CD1c-positive myeloid dendritic cell (primary cell): Measurements from ENCODE around the gene CD7.

Experiments used
- DNase-seq: peaks from one replicate; pipeline ENCODE4 v3.0.0-alpha.2; 2016; ENCODE audit errors: extremely low spot score

Gene CD7

GRCh38 chr17:82346342-82347300, 29.2 kb upstream of the CD7 start:
- DNase-seq: peak; percentile 28

GRCh38 chr17:82345151-82345976, 28.0 kb upstream of the CD7 start:
- no peak for DNase-seq

GRCh38 chr17:82344175-82344907, 26.9 kb upstream of the CD7 start:
- DNase-seq: no peak

GRCh38 chr17:82343560-82343959, 26.2 kb upstream of the CD7 start:
- no peak for DNase-seq

DNA sequence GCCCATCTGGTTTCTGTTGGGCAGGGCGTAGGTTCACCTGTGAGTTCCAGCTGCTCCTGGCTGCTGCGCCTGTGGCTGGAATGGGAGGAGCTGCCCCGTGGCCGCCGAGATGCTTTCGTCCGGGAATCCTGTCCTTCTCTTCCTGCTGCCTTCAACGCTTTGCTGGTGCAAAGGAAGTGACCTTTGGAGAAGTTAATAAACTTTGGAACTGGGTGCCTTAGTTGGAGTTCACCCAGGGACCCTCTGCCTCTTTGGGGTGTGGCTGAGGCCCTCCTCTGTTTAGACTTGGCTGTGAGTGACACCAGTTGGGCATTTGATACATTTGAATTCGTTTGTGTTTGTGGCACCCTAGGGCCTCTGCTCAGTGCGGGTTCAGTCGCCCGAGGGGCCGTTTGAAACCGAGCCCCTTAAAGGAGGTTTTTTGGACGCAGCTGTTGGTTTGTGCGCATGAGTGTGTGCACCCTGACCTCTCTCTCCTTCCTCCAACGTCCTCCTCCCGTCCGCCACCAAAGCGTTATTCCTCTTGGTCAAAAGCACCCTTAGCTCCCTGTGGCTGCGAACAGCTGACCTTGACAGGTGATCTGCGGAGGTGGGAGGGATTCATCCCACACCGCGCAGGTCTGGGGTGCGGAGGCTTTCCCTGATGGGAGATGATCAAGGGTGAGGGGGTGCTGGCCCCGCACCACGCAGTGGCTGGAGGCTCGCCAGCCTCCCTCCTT, 25.1 kb upstream of the CD7 start:
- no peak for DNase-seq

DNA sequence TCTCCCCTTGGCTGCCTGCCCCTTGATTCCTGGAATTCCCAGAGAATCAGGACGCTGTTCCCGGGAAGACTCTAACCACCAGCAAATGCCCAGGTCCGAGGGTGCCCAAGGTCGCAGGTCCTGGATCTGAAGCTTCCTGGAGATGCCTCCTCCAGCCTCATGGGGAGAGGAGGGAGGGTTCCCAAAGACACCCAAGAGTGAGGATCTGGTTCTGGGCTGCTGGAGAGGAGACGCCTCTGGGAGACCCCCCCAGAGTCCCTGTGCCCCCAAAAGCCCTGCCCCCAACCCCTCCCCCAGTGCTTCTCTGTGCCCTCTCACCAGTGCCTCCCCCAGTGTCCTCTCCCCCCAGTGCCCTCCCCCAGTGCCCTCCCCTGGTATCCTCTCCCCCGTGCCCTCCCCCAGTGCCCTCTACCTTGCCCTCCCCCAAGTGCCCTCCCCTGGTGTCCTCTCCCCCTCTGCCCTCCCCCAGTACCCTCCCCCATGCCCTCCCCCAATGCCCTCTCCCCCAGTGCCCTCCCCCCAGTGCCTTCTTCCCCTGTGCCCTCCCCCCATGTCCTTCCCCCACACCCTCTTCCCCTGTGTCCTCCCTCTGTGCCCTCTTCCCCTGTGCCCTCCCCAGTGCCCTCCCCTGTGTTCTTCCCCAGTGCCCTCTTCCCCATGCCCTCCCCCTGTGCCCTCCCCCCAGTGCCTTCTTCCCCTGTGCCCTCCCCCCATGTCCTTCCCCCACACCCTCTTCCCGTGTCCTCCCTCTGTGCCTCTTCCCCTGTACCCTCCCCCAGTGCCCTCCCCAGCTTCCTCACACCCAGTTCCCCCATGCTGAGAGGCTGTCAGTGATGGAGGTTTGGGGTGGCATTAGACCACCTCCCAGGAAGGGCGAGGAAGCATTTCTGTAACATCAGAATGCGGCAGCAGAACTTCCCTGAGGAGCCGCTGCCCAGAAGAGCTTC, 22.5 kb upstream of the CD7 start:
- no peak for DNase-seq

- DNase-seq: no peak
These were observed 21.6 kb upstream of the CD7 start for GRCh38 chr17:82338858-82339633.

DNA sequence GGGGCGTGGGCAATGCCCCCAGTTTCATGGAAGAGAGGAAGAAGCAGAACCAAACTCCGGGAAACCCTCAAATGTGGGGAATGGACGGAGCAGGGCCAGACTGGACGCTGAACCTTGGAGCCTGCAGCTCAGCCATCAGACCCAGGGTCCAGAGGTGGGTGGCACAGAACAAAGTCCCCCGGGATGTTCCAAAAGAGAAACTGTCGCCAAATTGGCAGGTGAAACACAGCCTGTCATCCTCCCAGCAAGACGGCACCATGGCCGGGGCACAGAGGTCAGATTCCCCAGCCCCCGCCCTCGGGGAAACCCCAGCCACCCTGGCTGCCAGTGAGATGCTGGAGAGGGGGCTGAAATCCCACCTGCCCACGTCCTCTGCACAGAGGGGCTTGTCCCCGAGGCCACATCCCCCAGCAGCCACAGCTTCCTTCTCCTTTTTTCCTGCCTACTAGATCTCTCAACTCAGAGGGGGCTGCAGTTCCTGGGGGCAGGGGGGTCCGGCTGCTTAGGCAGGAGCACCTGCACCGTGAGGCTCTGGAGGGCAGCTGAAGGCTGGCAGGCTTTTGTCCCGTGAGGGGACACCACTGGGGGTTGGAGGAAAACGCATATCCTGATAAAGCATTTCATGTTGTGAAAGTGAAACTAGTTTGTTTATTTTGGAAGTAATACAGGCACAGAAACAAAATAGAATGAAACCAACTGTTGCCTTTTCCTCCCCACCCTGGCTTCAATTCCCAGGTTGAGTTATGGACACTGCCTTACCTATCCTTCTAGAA, 17.4 kb upstream of the CD7 start:
- DNase-seq: peak; percentile 38

GRCh38 chr17:82334204-82334621, 16.8 kb upstream of the CD7 start:
- DNase-seq: no peak

GRCh38 chr17:82333279-82334171, 16.1 kb upstream of the CD7 start, which contains the start of gene SECTM1:
TSS of gene SECTM1 (minus strand) at chr17:82333766. CDS start at chr17:82327240, 6,526 bp downstream.
- DNase-seq: peak; percentile 59

GRCh38 chr17:82332669-82333278, 15.4 kb upstream of the CD7 start:
- DNase-seq: peak; percentile 87

GRCh38 chr17:82331345-82331939, 14.0 kb upstream of the CD7 start:
- DNase-seq: no peak

- DNase-seq: no peak
These were observed 13.2 kb upstream of the CD7 start for GRCh38 chr17:82330322-82331239.

GRCh38 chr17:82329683-82330321, 12.4 kb upstream of the CD7 start:
- DNase-seq: no peak

DNA sequence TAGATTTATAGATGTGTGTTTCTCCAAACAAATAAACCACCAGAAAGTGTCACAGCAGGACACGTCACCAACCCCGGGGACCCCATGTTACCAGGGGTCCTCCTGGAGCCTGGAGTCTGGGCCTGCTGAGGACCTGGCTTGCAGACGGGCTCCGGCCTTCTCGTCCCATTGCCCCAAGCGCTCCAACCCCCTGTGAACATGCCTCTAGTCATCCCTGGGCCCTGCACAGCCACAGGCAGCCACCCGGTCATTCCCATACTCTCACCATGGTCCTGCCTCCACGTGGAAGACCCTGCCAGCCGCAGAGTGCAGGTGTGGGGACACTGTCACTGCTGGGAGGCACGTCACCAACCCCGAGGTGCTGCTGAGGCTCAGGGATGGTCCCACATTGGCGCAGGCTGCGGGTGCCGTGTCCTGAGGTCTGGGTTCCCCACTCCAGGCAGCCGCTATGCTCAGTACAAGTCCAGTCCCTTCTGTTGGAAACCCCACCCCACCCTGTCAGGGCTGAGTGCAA, 11.6 kb upstream of the CD7 start:
- no peak for DNase-seq
